ENCODE measurements around the gene SSTR3. TPM values are rescaled to one million over a fixed set of nuclear protein-coding genes. Genes with fewer than 3 reads are reported as not detected.

The SSTR3 gene
- total and polyA plus RNA-seq, 2 donors (not counting 1 experiment from before 2014, with no cell fraction given): 0.64 to 0.98 TPM

- ChIA-PET POLR2A (no interaction called here), CTCF (interaction anchor here (1.3 to 1.8 kb wide), 3 partner anchors 31 to 54 kb away, joined by 4 to 6 read pairs (median 5); no protein-coding TSS in a partner anchor)
- ATAC-seq (ENCODE audit: low read depth) (no peak), DNase-seq (no peak)
- H3K27ac ChIP-seq (ENCODE audit: low read length in 2 of 2): no peak overlapping the region
- H3K9ac ChIP-seq (ENCODE audit: low read length): no peak overlapping the region
- H2AFZ ChIP-seq (ENCODE audit: insufficient read depth, low read depth, low read length, poor library complexity, severe bottlenecking): no peak overlapping the region
- Mint-ChIP-seq H3K27ac (no peak overlapping the region), H3K27me3 (no peaks in the 10 kb centered on the region), H3K9me3 (ENCODE audit: insufficient read depth) (no peaks in the 10 kb centered on the region), H3K4me3 (no peak overlapping the region), H3K4me1 (peaks cover 2% of the 10 kb centered on the region)
- H3K4me3 ChIP-seq (ENCODE audit: control extremely low read depth in 1 of 5, extremely low read depth in 1 of 5, insufficient read depth in 1 of 5, low read depth in 2 of 5, low read length in 4 of 5): no peak overlapping the region
- WGBS (ENCODE audit: insufficient coverage): 85% methylated on average over 59 of the region's 71 CpGs
- H3K4me1 ChIP-seq (ENCODE audit: control insufficient read depth in 2 of 2, insufficient read depth in 2 of 2, low read length in 2 of 2): peaks cover 0 to 6% of the 10 kb centered on the region in 2 donors
- no peaks in the 10 kb centered on the region for H3K27me3 ChIP-seq (replicated peaks in 1 of 4; ENCODE audit: control extremely low read depth in 1 of 4, control insufficient read depth in 3 of 4, insufficient read depth in 4 of 4, low read length in 3 of 4)
- no peaks in the 10 kb centered on the region for H3K36me3 ChIP-seq (replicated peaks in 1 of 2; ENCODE audit: control extremely low read depth in 1 of 2, control insufficient read depth in 1 of 2, extremely low read depth in 1 of 2, insufficient read depth in 2 of 2, low read length in 1 of 2)
- no peak for TF ChIP-seq EZH2 (IDR thresholded peaks at IDR 0.05; ENCODE audit: borderline replicate concordance, insufficient read depth, low read depth, low read length, poor library complexity, severe bottlenecking)
- TF ChIP-seq, protein P1, sequence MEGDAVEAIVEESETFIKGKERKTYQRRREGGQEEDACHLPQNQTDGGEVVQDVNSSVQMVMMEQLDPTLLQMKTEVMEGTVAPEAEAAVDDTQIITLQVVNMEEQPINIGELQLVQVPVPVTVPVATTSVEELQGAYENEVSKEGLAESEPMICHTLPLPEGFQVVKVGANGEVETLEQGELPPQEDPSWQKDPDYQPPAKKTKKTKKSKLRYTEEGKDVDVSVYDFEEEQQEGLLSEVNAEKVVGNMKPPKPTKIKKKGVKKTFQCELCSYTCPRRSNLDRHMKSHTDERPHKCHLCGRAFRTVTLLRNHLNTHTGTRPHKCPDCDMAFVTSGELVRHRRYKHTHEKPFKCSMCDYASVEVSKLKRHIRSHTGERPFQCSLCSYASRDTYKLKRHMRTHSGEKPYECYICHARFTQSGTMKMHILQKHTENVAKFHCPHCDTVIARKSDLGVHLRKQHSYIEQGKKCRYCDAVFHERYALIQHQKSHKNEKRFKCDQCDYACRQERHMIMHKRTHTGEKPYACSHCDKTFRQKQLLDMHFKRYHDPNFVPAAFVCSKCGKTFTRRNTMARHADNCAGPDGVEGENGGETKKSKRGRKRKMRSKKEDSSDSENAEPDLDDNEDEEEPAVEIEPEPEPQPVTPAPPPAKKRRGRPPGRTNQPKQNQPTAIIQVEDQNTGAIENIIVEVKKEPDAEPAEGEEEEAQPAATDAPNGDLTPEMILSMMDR (IDR thresholded peaks at IDR 0.05): no peak
- intact Hi-C loops (cut with micrococcal nuclease): no loop called here
- H3K79me2 ChIP-seq (ENCODE audit: control insufficient read depth, insufficient read depth, low read length): no peaks in the 10 kb centered on the region
- H4K20me1 ChIP-seq (ENCODE audit: control insufficient read depth, insufficient read depth, low read length, poor library complexity, severe bottlenecking): no peaks in the 10 kb centered on the region
- no peak overlapping the region for H3K4me2 ChIP-seq (replicated peaks; ENCODE audit: low read depth, low read length, poor library complexity, severe bottlenecking)
- no peaks in the 10 kb centered on the region for H3K9me3 ChIP-seq (ENCODE audit: control extremely low read depth in 1 of 3, control insufficient read depth in 2 of 3, insufficient read depth in 1 of 3, low read length in 2 of 3)
Measured at GRCh38 chr22:37206841-37207821, 5.1 kb downstream of the SSTR3 start.

All from B cell (primary cell).